PC-9 (cell line): ENCODE measurements around the gene ZMYND19. TPM values are rescaled to one million over a fixed set of nuclear protein-coding genes. Genes with fewer than 3 reads are reported as not detected.

Source experiments
- BruUV-seq: library from RNA; stranded (reverse); fragments of 400-500 nt; replicated peaks from 2 replicates; lab custom pipeline; 2021; lab: Mats Ljungman, UMichigan
- CTCF ChIA-PET: fragments of 300-600 bp; sonication (Branson Sonifier 250); formaldehyde crosslinking; loops from one replicate; lab custom pipeline; 2022; ENCODE audit warnings: antibody characterized with exemption; lab: Charles Lee
- POLR2A ChIA-PET: fragments of 300-600 bp; sonication (Branson Sonifier 250); formaldehyde crosslinking; loops from one replicate; lab custom pipeline; 2022; ENCODE audit warnings: antibody characterized with exemption; ENCODE audit not compliant: unreplicated experiment; lab: Charles Lee
- DNase-seq, 2 experiments: peaks; one replicate each; pipeline versions ENCODE4 v3.0.0 to v3.0.0-alpha.2; 2015 to 2022; ENCODE audit warnings: mixed read lengths in 1 of 2
- H2AFZ ChIP-seq: fragments of 200-600 bp; sonication (generic); 2 replicates; pipeline ENCODE4 v1.8.1; 2017; ENCODE audit warnings: antibody characterized with exemption
- H3F3A ChIP-seq: fragments of 200-600 bp; sonication (generic); 2 replicates; pipeline ENCODE4 v1.8.1; 2017; ENCODE audit warnings: antibody characterized with exemption, mild to moderate bottlenecking, low read depth; ENCODE audit not compliant: insufficient read depth
- H3K27ac ChIP-seq: fragments of 200-600 bp; sonication (generic); 2 replicates; pipeline ENCODE4 v1.6.1; 2016; ENCODE audit warnings: mixed run types
- H3K27me3 ChIP-seq: fragments of 200-600 bp; sonication (generic); 2 replicates; pipeline ENCODE4 v1.6.1; 2016; ENCODE audit warnings: low read depth, mixed run types; ENCODE audit not compliant: insufficient read depth
- H3K36me3 ChIP-seq: fragments of 200-600 bp; sonication (generic); 2 replicates; pipeline ENCODE4 v1.6.1; 2016; ENCODE audit warnings: low read depth, mixed run types
- H3K4me1 ChIP-seq: fragments of 200-600 bp; sonication (generic); replicated peaks from 2 replicates; pipeline ENCODE4 v1.6.1; 2016; ENCODE audit warnings: mixed run types; ENCODE audit not compliant: insufficient read depth
- H3K4me2 ChIP-seq: fragments of 200-600 bp; sonication (generic); 2 replicates; pipeline ENCODE4 v1.6.1; 2017; ENCODE audit warnings: mixed run types
- H3K4me3 ChIP-seq: fragments of 200-600 bp; sonication (generic); 2 replicates; pipeline ENCODE4 v1.6.1; 2016; ENCODE audit warnings: mixed run types
- H3K79me2 ChIP-seq: fragments of 200-600 bp; sonication (generic); 2 replicates; pipeline ENCODE4 v1.6.1; 2017; ENCODE audit warnings: low read depth, mixed run types
- H3K9me2 ChIP-seq: fragments of 200-600 bp; sonication (generic); 2 replicates; pipeline ENCODE4 v1.8.1; 2017; ENCODE audit warnings: mild to moderate bottlenecking; ENCODE audit not compliant: insufficient read depth
- H3K9me3 ChIP-seq: fragments of 200-600 bp; sonication (generic); 2 replicates; pipeline ENCODE4 v1.8.1; 2016; ENCODE audit warnings: low read depth; ENCODE audit not compliant: insufficient read depth
- H4K20me1 ChIP-seq: fragments of 200-600 bp; sonication (generic); 2 replicates; pipeline ENCODE4 v1.8.1; 2017; ENCODE audit not compliant: insufficient read depth
- EZH2 ChIP-seq: fragments of 200-600 bp; sonication (generic); IDR thresholded peaks from 2 replicates; pipeline ENCODE4 v1.8.0; 2017; ENCODE audit warnings: antibody characterized with exemption, low read depth
- intact Hi-C: fragments of 100-400 bp; cut with micrococcal nuclease; formaldehyde crosslinking; loops from one replicate; pipeline ENCODE4 v1.10.0; 2022; ENCODE audit not compliant: unreplicated experiment
- total RNA-seq: library from RNA; stranded (reverse); gene quantifications from 2 replicates; pipeline ENCODE4 v1.2.3, GENCODE V29; 2021
- TF ChIP-seq, protein P1 (sequence below): fragments of 200-600 bp; sonication (generic); conservative IDR thresholded peaks from 2 replicates; pipeline ENCODE4 v1.6.1; 2017; ENCODE audit warnings: mixed run types, antibody characterized with exemption, mild to moderate bottlenecking, moderate library complexity

Gene ZMYND19
- total RNA-seq, 1 experiment from 2014 or later: 47.7 TPM

DNA sequence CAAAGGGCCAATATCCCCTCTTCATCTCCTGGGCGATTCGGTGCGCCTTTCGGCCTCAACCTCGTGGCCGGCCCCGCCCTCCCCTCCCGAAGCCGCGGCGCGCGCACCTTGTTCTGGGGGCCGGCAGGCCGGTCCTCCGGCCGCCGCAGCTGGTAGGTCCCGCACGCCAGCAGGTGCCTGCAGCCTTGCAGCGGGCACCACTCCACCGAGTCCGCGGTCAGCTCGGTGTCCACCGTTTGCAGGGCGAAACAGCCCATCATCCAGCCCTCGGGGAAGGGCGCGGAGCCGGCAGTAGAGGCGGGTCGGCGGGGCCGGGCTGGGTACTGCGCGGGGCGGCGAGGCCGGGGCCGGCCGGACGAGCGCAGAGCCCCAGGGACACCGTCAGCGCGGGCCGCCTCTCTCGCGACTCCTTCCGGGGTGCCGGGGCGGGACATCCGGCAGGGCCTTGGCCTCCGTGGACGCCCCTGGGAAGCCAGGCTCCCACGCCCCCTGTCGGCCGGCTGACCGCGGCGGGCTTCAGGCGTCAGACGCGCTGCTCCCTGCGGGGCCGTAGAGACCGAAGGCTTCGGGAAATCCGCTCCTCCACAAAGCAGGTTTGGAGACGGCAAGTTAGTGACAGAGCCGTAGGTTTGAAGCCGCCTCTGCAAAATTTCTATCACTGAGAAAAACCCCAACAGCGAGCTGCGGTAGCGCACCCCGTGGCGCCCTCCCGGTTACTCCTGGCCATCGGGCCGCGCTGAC, 11.6 kb downstream of the ZMYND19 start, which contains the start of gene DPH7:
DPH7 (minus strand) TSS at position 408 of the 741 bp plus-strand sequence; CDS start at position 260, 148 bp downstream.
- TF ChIP-seq, protein P1, sequence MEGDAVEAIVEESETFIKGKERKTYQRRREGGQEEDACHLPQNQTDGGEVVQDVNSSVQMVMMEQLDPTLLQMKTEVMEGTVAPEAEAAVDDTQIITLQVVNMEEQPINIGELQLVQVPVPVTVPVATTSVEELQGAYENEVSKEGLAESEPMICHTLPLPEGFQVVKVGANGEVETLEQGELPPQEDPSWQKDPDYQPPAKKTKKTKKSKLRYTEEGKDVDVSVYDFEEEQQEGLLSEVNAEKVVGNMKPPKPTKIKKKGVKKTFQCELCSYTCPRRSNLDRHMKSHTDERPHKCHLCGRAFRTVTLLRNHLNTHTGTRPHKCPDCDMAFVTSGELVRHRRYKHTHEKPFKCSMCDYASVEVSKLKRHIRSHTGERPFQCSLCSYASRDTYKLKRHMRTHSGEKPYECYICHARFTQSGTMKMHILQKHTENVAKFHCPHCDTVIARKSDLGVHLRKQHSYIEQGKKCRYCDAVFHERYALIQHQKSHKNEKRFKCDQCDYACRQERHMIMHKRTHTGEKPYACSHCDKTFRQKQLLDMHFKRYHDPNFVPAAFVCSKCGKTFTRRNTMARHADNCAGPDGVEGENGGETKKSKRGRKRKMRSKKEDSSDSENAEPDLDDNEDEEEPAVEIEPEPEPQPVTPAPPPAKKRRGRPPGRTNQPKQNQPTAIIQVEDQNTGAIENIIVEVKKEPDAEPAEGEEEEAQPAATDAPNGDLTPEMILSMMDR: peak; percentile 85
- no peak for TF ChIP-seq EZH2
- Histone ChIP-seq H3K9me2 (no peaks in the 10 kb centered on the region), H3K27ac (peak within 1 kb of the TSS; percentile 55), H3K4me3 (peak within 1 kb of the TSS; percentile 89), H3K4me2 (peak within 1 kb of the TSS; percentile 92), H3F3A (peaks cover 21% of the 10 kb centered on the region; the same call in 1 of the 2 replicates), H3K36me3 (peaks cover 15% of the 10 kb centered on the region; the same call in 1 of the 2 replicates), H3K79me2 (peaks cover 35% of the 10 kb centered on the region), H2AFZ (peak within 1 kb of the TSS; percentile 79), H3K4me1 (peaks cover 17% of the 10 kb centered on the region), H3K27me3 (no peaks in the 10 kb centered on the region), H4K20me1 (peaks cover 25% of the 10 kb centered on the region), H3K9me3 (no peaks in the 10 kb centered on the region)
- ChIA-PET POLR2A (interaction anchor here (0.7 kb wide), 1 partner anchor 515 kb away, joined by 12 read pairs; no protein-coding TSS in a partner anchor), CTCF (no interaction called here)
- no TSS peak for BruUV-seq
- peak; percentile 76 to 97 for DNase-seq
- intact Hi-C loops: loop anchor here (2.0 kb wide), 1 partner anchor 34 kb away; no protein-coding TSS in a partner anchor

DNA sequence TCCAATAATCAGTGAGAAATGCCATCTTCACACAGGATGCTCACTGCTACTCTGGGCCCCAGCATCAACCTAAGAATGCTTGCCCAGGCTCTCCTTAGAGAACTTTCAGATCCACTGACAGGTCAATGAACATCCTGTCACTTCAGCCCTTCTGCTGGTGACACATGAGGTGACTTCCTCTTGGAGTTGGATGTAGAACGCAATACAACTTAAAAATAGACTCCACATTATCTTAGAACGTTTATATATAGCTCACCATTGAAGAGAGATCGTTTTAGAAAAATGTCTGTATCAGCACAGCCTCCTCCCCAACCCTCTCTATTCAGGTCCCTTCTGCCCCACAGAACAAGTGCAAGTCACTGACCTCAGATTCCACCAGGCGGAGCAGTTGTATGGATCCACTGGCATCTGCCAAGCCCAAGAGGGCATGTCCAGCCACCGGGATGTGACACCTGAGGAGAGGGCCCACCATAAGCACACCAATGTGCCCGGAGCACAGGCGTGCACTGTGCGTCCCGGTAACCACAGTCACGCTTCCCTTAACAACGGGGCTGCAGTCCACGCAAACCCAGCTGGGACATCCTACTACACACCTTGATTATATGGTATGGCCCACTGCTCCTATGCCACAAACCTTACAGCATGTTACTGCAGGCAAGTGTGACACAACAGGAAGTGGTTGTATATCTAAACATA, 14.4 kb downstream of the ZMYND19 start:
- intact Hi-C loops: no loop called here
- Histone ChIP-seq H3K4me1 (peaks cover 17% of the 10 kb centered on the region), H3K79me2 (peaks cover 35% of the 10 kb centered on the region), H3K27me3 (no peaks in the 10 kb centered on the region), H2AFZ (no peak overlapping the region), H3K4me3 (no peak overlapping the region), H4K20me1 (peaks cover 25% of the 10 kb centered on the region), H3F3A (peaks cover 7% of the 10 kb centered on the region; the same call in 1 of the 2 replicates), H3K4me2 (no peak overlapping the region), H3K9me3 (no peaks in the 10 kb centered on the region), H3K27ac (no peak overlapping the region), H3K9me2 (no peaks in the 10 kb centered on the region), H3K36me3 (peaks cover 22% of the 10 kb centered on the region)
- no peak for DNase-seq
- ChIA-PET POLR2A (no interaction called here), CTCF (no interaction called here)
- BruUV-seq: no TSS peak
- no peak for TF ChIP-seq EZH2
- TF ChIP-seq, protein P1: no peak

DNA sequence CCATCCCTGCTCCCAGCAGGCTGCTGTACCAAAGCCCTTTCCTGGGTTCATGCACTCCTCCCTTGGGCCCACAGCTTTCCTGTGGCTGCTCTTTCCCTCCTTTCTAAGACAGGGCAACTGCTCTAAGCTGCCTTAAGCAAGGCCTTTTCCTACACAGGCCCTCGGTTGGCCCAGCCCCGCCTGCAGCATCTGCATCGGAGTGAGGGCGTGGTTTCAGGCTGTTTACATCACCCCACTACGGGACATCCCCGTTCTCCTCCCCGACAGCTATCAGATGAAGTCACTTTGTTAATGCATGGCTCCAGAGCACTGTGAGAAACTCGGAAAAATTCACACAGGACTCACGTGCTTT, 15.0 kb downstream of the ZMYND19 start:
- no TSS peak for BruUV-seq
- H3K9me3 ChIP-seq: no peaks in the 10 kb centered on the region
- no peak overlapping the region for H3K27ac ChIP-seq
- H3F3A ChIP-seq: peaks cover 7% of the 10 kb centered on the region; the same call in 1 of the 2 replicates
- intact Hi-C loops: no loop called here
- H3K79me2 ChIP-seq: peaks cover 35% of the 10 kb centered on the region
- H4K20me1 ChIP-seq: peaks cover 25% of the 10 kb centered on the region
- H2AFZ ChIP-seq: no peak overlapping the region
- no peaks in the 10 kb centered on the region for H3K9me2 ChIP-seq
- no peak overlapping the region for H3K4me2 ChIP-seq
- peaks cover 17% of the 10 kb centered on the region for H3K4me1 ChIP-seq
- H3K27me3 ChIP-seq: no peaks in the 10 kb centered on the region
- no peak overlapping the region for H3K4me3 ChIP-seq
- peaks cover 22% of the 10 kb centered on the region for H3K36me3 ChIP-seq
- DNase-seq: no peak
- CTCF ChIA-PET: no interaction called here
- POLR2A ChIA-PET: no interaction called here
- no peak for TF ChIP-seq EZH2
- TF ChIP-seq, protein P1: no peak
